ENCODE measurements around the gene OR52W1.

OR52W1 gene, protein sequence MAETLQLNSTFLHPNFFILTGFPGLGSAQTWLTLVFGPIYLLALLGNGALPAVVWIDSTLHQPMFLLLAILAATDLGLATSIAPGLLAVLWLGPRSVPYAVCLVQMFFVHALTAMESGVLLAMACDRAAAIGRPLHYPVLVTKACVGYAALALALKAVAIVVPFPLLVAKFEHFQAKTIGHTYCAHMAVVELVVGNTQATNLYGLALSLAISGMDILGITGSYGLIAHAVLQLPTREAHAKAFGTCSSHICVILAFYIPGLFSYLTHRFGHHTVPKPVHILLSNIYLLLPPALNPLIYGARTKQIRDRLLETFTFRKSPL

DNA sequence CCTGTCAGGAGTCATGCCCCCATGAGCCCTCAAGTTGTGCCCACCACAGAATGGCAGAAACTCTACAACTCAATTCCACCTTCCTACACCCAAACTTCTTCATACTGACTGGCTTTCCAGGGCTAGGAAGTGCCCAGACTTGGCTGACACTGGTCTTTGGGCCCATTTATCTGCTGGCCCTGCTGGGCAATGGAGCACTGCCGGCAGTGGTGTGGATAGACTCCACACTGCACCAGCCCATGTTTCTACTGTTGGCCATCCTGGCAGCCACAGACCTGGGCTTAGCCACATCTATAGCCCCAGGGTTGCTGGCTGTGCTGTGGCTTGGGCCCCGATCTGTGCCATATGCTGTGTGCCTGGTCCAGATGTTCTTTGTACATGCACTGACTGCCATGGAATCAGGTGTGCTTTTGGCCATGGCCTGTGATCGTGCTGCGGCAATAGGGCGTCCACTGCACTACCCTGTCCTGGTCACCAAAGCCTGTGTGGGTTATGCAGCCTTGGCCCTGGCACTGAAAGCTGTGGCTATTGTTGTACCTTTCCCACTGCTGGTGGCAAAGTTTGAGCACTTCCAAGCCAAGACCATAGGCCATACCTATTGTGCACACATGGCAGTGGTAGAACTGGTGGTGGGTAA is at the start of gene OR52W1:
Gene OR52W1 (plus strand): TSS at position 51 of the 637 bp plus-strand sequence. CDS start 0 bp downstream, at position 51.
- no peak for FAIRE-seq
- DNase-seq (ENCODE audit: insufficient read length, low spot score) = no peak

DNA sequence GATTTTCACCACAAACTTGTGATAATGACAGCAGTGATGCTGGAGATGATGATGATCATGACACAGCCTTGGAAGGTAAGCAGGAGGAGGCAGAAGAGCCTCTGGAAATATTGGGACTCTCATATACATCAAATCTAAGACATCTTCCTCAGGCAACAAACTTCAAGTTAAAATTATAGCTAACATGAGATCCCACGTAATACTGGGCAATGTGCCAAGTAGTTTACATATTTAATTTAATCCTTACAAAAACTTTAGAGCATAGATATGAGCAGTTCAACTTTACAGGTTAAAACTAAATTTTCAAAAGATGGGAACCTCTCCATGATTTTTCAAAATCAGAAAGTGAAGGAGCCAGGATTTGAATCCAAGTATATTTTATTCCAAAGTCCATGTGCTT is 47.9 kb upstream of the OR52W1 start:
- FAIRE-seq = no peak
- no peak for DNase-seq (ENCODE audit: insufficient read length, low spot score)

DNA sequence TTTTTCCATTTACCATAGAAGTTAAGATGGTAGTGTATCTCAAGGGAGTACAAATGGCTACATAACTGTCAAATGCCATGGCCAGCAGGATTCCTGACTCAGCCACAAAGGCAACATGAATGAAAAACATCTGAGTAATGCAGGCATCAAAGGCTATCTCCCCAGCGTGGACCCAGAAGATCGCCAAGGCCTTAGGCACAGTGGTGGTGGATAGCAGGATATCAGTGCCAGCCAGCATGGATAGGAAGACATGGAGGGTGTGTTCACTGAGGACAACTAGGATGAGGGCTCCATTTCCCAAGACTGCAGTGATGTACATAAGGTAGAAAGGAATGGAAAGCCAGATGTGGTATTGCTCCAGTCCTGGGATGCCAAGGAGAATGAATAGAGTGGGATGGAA is 46.9 kb upstream of the OR52W1 start:
- FAIRE-seq (no peak), DNase-seq (ENCODE audit: insufficient read length, low spot score) (no peak)

DNA sequence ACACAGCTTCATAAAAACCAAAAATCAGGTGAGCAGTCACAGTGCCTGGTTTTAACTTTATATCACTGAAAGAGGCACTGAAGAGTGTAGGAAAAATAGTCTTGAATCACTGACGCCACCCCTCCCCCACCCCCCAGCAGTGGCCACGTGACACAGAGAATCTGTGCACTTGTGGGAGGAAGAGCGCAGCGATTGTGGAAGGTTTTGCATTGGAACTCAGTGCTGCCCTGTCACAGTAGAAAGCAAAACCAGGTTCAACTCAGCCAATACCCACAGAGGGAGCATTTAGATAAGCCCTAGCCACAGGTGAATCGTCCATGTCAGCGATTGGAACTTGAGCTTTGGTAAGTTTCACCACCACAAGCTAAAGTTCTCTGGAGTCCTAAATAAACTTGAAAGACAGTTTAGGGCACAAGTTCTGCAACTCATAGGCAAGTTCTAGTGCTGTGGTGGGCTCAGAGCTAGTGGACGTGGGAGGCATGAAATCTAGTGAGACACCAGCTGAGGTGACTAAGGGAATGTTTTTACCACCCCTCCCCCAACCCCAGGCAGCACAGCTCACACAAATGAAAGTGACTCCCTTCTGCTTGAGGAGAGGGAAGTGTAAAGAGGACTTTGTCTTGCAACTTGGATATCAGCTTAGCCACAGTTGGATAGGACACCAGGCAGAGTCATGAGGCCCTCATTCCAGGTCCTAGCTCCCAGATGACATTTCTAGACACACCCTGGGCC is 42.2 kb upstream of the OR52W1 start:
- no peak for DNase-seq (ENCODE audit: insufficient read length, low spot score)
- FAIRE-seq = no peak

DNA sequence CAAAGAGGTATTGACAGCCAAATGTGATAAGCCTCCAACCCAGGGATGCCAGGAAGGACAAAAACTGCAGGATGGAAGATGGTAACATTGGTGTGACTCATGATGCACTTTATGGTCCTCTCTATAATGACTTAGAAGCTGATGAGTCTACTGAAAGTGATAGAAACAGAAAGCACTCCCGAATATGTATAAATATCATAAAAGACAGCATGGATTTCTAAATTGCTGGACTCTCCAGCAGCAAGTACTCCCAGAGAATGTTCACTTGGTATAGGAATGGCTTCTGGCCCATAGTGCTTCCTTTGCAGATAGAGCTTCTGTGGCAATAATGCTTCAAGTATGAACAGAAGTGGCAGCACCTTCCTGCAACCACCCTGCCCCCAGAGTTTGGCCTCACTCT is 28.8 kb upstream of the OR52W1 start, which contains the start of gene OR52B2:
Gene OR52B2 (minus strand): TSS at position 101 of the 400 bp plus-strand sequence. CDS start 0 bp downstream, at position 101.
- no peak for FAIRE-seq
- no peak for DNase-seq (ENCODE audit: insufficient read length, low spot score)

DNA sequence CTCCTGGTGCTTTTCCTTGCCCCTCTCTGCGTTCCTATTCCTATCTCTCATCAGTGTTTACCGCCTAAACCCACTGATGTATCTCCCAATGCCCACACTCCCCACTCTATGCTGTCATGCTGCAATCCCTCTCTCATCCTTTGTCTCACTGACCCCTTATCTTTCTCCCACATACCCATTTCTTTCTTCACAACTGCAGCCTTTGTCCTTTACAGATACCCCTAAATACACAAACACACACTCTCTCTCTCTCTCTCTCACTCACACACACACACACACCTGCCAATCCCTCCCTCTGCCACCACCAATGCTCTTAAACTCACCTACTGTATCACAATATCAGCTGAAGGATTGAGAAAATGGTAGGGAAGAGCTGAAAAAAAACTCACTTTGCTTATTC is 23.6 kb upstream of the OR52W1 start:
- DNase-seq (ENCODE audit: insufficient read length, low spot score) (no peak), FAIRE-seq (no peak)

DNA sequence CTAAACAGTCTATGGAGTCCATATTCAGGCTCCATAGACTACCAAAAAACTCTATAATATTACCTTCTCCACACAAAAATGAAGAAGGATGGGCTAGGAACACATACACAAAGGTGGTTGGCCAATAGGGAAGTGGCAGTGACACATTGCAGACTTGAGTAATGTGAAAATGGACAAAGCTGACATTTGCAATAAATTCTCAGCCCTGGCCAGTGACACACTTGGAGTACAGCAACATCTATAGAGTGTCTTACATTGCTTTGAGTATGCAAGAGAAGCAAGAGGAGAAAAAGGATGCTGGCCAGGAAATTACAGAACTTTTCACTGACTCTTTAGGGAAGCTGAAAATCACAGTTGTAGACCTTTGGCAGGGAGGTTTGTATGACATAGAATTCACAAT is 7.3 kb upstream of the OR52W1 start:
- no peak for DNase-seq (ENCODE audit: insufficient read length, low spot score)
- FAIRE-seq = no peak

DNA sequence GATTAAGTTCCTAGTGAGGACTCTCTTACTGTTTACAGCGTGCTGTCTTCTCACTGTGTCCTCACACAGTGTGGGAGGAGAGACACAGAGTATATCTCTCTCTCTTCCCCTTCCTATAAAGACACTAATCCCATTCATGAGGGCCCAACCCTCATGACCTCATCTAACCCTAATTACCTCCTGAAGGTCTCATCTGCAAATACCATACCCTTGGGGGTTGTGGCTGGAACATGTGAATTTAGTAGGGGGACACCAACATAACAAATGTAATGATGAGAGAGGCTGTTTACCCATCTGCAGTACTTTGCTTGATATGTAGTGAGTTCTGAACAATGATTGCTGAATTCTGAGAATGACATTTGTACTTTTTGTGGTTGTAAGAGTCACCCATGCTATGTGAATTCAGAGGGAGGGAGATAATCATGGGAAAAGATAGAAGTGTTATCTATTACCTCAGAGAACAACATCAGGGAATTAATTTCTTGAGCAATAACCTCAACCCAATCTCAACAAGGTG is 4.9 kb upstream of the OR52W1 start:
- DNase-seq (ENCODE audit: insufficient read length, low spot score) (no peak), FAIRE-seq (no peak)

DNA sequence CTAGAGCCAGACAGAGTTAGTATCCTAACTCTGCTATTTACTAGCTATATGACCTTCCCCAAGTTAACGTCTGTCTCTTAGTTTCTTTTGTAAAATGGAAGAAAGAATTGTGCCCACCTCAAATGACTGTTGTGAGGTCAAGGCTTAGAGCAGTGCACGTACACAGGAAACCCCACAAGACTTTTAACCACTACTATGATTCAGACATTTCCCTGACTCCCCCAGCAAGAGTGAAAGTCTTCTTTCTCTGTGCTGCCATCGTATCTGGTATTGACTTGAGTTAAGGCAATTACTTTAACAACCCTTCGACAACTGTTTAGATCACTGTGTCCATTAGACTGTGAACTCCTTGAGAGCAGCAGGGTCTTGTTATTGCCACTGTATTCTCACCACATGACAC is 2.6 kb upstream of the OR52W1 start:
- FAIRE-seq (no peak), DNase-seq (ENCODE audit: insufficient read length, low spot score) (no peak)

DNA sequence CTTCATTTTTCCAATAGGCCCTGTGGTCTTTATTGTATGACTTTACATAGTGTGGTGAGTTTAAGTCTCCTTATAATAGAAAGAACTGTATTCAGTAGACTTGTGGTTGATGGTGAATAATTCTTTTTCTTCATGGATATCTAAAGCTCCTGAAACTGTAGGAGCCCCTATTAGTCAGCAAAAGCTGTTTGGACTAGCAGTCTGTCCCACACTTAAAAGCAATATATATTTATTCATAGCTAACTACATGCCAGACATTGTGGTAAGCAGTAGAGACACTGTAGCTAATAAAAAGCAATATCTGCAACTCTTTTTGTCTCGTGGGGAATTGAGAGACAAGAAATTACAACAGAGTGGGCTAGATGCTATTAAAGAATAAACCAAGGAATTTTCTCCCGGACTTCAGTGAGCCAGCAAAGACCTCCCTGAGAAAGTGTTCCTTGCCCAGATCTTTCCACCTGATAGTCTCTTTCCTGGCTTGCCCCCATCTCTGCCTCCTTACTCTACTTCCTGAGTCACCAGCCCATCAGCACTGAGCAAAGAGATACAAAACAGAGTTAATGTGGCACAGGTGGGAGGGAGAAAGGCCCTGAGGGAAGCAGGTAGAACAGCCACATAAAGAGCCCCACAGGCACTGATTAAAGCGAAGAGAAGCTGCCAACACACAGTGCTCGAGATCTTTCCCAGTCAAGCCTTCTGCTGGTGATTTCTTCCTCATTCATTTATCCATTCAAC is 1.4 kb upstream of the OR52W1 start:
- no peak for FAIRE-seq

DNA sequence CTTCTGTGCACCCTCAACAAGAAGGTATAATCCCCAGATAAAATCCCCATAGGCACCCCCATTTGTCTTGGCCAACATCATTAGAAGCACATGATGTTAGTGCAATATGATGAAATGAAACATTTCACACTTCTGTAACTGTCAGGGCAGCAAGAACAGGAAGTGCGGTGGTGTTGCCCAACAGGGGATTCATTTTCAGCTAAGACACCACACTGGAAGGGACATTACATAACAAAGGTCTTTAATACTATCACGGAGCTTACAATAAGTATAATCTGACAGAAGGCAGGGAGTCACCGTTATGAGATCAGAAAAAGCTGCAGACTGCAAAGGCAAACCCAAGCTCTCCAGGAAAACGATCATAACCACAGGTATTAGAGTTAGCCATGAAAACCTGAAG is 2.0 kb downstream of the OR52W1 start:
- DNase-seq (ENCODE audit: insufficient read length, low spot score) = no peak
- no peak for FAIRE-seq

More for the DNA sequence above, 1.4 kb upstream of the OR52W1 start:
- DNase-seq (ENCODE audit: insufficient read length, low spot score) = no peak

DNA sequence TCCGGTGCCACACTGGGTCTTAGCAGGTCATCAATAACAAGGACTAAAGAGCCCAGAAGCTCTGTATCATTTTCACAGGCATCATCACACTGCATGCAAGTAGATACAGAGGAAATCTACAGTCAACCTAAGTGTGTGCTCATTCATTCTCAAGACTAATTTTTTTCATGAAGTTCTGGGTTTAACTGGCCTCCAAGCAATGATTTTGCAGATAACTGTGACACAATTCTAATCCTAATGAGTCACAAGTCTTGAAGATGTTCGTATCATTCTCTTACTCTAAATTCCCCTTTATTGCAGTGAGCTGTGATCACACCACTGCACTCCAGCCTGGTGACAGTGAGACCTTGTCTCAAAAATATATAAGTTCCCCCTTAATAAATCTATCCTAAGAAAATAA is 2.5 kb downstream of the OR52W1 start:
- FAIRE-seq = no peak
- no peak for DNase-seq (ENCODE audit: insufficient read length, low spot score)

DNA sequence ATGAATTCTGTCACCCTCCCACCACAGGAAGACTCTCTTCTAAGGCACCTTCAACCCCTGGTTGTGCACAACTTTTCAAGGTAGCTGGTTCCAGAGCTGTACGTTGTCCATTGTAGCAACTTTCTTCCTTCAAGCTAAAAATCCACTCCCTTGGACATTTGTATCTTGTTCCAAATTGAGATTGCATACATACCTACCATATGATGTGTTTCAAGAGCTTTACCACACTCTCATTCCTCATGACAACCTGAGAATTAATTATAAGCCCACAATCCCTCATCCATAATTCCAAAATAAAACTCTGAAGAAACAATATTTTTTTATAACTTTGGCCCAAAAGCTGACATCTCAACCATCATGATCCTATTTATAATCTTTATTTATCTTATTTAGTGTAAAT is 3.0 kb downstream of the OR52W1 start:
- no peak for DNase-seq (ENCODE audit: insufficient read length, low spot score)
- no peak for FAIRE-seq

DNA sequence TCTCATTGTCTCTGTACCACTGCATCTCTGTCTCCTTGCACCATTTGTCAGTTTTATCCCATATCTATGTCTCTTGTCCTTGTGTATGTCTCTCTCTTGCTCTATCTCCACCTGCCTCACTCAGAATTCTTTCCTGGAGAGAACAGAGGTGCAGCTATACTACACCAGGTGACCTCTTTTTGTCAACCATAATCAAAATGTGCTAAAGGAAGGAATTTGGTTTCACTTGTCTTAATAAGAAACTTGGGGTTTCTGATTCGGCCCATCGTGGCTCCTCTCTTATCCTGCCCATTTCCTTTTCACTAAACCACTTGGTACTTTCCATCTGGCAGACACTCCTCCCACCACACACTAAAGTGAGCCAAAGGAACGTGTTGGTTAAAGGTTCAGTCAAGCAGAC is 4.3 kb downstream of the OR52W1 start:
- peak; percentile 48 for FAIRE-seq
- no peak for DNase-seq (ENCODE audit: insufficient read length, low spot score)

DNA sequence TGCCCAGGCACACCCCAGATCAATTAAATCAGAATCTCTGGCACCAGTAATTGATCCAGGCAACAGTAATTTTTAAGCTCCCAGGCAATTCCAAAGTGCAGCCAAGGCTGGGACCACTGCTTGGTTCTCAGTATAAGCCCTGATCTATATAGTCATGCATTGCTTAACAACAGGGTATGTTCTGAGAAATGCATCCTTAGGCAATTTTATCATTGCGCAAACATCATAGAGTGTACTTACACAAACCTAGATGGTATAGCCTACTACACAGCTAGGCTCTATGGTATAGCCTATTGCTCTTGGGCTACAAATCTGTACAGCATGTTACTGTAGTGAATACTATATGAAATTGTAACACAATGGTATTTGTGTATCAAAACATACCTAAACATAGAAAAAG is 5.7 kb downstream of the OR52W1 start:
- FAIRE-seq (no peak), DNase-seq (ENCODE audit: insufficient read length, low spot score) (no peak)

DNA sequence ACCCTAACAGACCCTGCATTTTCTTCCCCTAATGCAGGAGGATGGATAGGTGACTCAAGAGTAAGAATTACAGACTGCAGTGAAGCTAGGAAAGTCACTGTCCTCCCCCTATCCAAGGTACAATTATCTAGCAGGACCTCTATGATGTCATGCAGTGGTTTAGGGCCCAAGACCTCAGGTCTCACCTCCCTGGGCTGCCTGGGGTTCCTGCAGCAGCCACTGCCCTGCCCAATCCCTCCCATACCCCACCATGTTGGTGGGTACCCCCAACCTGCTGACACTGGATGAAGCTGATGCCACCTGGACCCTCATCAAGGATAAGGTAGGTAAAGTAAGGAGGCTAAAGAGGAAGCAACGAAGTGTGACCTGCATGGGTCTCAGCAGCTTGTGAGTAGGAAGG is 6.3 kb downstream of the OR52W1 start, which contains the start of gene C11orf42:
Gene C11orf42 (plus strand): TSS at position 192 of the 400 bp plus-strand sequence. CDS start 59 bp downstream, at position 251.
- DNase-seq (ENCODE audit: insufficient read length, low spot score) = no peak
- no peak for FAIRE-seq

DNA sequence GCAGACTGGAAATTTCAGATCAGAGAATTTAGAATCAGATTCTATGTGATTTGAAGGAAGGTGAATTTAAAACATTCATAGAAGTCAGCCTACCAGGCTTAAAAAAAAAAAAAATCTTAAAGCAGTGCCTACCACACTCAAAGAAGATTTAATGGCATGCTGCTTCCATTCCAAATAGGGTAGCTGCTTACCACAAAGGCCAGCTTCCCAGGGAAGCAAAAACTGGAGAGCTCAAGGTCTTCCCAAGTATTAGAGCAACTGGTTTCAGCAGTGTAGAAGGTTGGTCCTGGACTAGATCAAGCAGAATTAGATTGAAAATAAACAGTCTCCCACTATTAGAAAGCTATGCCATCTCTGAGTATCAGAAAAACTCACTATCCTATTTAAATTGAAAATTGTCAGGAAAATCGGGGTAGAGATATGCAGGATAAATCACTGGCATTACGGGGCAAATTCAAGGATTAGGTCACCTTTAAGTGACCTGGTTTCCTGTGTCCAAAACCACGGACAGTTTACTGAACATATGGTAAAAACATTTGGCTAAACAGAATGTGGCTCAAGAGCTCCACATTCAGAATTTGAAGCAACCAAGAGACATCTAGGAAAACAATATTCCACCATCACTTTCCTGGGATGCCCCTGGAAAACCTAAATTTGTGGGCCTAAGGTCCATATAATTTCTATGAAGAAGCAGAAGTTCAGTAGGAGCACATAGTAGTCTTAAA is 7.6 kb downstream of the OR52W1 start:
- FAIRE-seq = no peak

DNA sequence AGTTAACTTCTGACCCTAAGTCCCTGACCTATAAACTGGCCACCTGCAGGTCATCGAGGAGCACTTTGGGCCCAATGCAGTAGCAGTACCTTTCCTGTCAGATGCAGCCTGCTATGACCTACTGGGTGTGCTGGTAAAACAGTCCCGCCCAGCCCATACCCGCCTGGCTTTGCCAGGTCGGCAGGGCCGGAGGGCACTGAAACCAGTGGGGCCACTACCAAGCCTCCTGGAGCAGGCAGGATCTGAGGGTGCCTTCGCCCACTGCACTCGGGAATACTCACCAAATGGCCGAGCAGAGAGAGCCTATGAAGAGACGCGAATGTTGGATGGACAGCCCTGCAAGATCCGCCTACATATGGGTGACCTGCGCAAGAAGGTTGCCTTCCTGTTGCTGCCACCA is 10.8 kb downstream of the OR52W1 start:
- no peak for DNase-seq (ENCODE audit: insufficient read length, low spot score)
- no peak for FAIRE-seq

More for the DNA sequence above, 7.6 kb downstream of the OR52W1 start:
- no peak for DNase-seq (ENCODE audit: insufficient read length, low spot score)

DNA sequence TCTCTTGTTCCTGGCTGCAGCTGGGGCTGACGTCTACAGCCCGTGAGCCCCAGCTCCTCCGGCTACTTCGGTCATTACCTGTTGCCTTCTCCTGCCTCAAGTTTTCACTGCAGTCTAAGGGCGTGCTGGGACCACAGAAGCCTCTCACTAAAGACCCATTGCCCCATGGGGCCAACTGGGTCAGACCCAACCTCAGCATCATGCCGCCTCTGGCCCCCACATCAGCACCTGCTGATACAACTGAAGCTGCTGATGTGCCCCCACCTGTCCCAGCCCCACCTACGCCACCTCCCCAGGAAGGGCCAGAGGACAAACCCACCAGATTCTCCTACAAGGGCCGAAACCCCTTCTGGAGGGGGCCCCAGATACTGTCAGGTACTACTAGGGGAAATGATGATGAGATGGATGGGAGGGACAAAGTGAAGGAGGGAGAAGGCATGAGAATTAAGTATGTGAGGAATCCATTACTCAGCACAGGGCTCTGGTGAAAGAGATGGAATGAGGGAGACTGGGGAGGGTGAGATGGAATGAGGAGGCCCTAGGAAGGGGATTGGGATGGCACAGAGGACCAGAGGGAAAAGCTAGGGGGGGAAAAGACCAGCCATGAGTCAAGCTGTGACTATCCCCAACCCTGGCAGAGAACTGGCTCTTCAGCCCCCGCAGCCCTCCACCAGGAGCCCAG is 11.4 kb downstream of the OR52W1 start:
- DNase-seq (ENCODE audit: insufficient read length, low spot score) (no peak), FAIRE-seq (no peak)
